GM18499 (cell line): ENCODE results near the gene HIRA.
"Not testable (repeated sequence)": the region's sequence is repeated elsewhere in the genome, so short reads cannot be mapped to it uniquely, and the experiment has no call there.

Source experiments
- ATAC-seq: cut with Tn5 transposase; IDR thresholded peaks from one replicate; pipeline ENCODE4 v1.9.1; 2021; ENCODE audit warnings: moderate number of reproducible peaks; ENCODE audit not compliant: insufficient read depth, unreplicated experiment

Gene HIRA

GRCh38 chr22:19445279-19445982, 13.9 kb upstream of the HIRA start:
- not testable (repeated sequence) for ATAC-seq

- ATAC-seq: no peak
Observed at GRCh38 chr22:19443544-19444211, 12.1 kb upstream of the HIRA start.

DNA sequence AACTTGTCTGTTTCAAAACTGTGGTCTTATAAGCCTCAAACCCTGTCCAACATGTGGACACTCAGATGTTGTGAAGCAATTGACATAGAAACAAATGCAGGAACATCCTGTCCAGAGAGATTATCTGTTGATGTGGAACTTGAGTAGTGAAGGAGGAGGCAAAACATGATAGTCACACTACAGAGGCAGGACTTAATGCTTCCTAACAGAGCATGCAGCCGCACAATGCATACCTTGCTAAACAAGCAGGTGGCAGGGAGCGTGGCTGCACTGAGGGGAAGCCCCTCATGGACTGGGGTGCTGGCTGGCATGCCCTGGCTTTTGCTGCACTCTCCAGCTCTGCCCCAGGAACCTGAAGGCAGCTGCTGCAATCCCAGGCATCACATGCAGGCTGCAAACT, 10.6 kb upstream of the HIRA start:
- ATAC-seq: no peak

DNA sequence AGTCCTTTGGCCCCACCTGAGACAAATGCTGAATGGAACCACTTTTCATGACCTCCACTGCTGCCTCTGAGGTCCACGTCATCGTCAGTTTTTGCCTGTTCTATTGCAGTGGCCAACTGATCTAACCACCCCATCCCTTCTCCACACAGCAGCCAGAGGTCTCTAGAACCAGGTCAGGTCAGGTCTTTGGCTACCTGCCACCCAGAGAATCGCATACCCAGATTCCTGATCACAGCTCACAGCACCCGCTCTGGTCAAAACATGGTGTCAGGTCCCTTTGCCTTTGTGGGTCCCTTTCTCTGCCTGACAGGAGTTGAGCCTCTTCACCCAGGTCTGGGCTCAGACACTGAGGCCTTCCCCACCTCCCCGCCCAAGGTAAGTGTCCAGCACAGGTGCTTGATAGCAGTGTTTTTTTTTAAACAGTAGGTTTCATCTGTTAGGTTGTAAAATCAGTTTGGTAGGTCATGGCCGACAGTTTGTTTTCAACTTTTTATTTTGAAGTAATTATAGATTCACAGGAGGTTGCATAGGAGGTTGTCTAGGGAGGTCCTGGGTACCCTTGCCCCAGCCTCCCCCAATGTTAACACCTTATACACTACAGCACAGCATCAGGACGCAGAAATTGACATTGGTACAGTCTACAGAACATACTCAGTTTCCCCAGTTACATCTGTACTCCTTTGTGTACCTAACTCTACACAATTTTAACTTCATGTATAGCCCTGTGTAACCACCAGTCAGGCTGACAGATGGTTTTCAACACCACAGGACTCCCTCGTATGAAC, 9.1 kb upstream of the HIRA start:
- no peak for ATAC-seq

- no peak for ATAC-seq
Observed at GRCh38 chr22:19438298-19438697, 6.8 kb upstream of the HIRA start.

GRCh38 chr22:19436444-19437161, 5.1 kb upstream of the HIRA start:
- not testable (repeated sequence) for ATAC-seq

GRCh38 chr22:19434829-19435580, 3.5 kb upstream of the HIRA start:
- ATAC-seq: no peak

- ATAC-seq: no peak
Observed at GRCh38 chr22:19434401-19434800, 2.9 kb upstream of the HIRA start.

- ATAC-seq: peak; percentile 38
Observed at GRCh38 chr22:19432133-19432851, 759 bp upstream of the HIRA start, which contains the start of gene MRPL40. MRPL40 (plus strand) TSS chr22:19432545; CDS start chr22:19432555, 10 bp downstream.

GRCh38 chr22:19430890-19431541, 517 bp downstream of the HIRA start:
- ATAC-seq: no peak

- ATAC-seq: no peak
Observed at GRCh38 chr22:19429950-19430889, 1.3 kb downstream of the HIRA start.

GRCh38 chr22:19424186-19424500, 7.4 kb downstream of the HIRA start:
- ATAC-seq: no peak

DNA sequence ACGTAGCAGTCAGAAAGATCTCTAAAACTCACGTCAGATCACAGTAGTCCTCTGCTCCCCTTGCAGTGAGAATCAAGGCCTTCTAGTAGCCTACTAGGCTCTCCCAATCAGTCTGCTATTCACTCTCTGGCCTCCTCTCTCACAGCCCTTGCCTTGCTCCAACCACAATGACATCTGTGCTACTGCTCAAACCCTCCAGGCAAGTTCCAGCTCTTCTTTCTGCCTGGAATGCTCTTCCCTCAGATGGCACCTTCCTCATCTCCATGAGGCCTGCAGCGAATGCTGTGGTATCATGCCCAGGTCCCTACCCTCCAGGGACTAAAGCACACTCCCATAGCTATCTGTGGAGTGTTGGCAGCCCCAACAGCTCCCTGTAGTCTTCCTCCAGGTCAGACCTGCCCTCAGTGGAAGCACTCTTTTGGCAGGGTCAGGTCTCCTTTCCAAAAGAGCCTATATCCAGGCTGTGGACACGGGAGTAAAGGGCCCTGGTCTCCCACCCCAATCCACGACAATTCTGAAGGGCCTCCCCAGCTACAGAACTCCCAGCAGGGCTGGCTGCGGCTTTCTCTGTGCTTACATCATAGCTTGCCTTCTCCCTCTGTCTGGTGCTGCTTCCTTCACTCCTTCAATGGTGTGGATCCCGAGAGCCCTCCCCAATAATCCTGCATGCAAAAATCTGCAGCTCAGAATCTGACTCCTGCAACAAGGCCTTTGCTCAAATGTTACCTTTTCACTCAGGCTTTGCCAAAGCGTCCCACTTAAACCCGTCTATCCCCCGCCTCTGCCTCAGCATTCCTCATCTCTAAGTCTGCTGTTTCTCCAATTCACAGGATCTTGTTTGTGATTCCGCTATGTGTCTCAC, 8.9 kb downstream of the HIRA start:
- ATAC-seq: no peak

DNA sequence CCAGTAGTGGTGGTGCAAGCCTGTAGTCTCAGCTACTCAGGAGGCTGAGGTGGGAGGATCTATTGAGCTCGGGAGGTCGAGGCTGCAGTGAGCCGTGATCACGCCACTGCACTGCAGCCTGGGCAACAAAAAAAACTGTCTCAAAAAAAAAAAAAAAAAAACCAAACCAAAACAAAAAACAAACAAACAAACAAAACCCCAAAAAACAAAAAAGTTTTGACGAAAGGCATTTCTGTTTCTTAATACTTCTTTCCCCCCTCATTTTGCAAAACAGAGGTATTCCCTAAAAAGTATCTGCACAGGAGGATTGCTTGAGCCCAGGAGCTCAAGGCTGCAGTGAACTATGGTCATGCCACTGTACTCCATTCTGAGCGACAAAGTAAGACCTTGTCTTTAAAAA, 11.2 kb downstream of the HIRA start:
- no peak for ATAC-seq

DNA sequence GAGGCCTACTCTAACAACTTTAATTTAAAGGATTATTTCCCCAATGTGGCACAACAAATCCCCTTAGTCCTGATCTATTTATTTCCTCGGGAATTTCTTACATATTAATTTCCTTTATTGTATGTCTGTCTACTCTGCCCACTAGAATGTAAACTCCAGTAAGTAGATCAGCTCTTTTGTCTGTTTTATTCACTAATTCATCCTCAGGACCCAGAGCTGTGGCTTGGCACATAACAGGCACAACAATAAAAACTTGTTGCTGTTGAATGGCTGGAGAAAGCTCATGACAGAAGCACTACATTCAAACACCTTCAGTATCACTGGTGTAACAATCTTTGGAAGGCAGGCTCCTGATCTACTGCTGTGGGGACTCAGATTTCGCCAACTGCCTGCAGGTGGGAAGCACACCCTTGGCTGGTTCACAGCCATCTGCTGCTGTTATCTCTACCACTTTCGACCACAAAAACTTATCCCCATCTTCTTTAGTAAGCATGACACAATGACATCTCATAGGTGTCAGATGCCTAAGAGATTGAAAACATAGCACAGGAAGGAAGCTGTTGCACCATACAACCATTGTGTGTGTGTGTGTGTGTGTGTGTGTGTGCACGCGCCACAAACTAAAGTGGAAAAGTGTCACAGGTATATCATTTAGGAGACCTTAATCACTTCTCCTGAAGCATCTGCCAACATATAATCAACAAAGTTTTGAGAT, 11.9 kb downstream of the HIRA start:
- ATAC-seq: no peak

GRCh38 chr22:19419086-19419463, 12.5 kb downstream of the HIRA start:
- no peak for ATAC-seq
